ENCODE data around the gene FASTK.

GRCh38 chr7:151077705-151078232, 2.8 kb downstream of the FASTK start:
- TF ChIP-seq CTCF (IDR thresholded peaks at IDR 0.05) = no peak
- TF ChIP-seq POLR2AphosphoS5 (IDR thresholded peaks at IDR 0.05) = no peak
- no peak for TF ChIP-seq EP300 (IDR thresholded peaks at IDR 0.05; ENCODE audit: low read depth)
